ENCODE results near the gene DACT1.

DNA sequence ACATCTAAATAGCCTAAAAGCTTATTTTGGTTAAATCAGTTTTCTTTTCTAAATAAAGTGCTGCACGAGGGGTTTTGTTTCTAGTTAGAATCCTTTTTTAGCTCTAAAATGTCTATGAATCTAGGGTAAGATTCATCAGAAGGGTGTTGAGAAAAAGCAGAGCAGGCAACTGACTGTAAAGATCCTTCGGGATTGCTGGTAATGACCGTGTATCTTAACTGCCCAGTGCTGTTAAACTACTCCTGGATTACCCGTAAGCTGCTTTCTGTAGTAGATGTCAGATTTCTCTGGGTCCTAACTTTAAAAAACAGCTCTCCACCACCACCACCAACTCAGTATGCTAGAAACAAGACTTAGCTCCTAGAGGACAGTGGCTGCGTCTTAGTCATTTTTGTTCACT, 39.2 kb downstream of the DACT1 start:
- TF ChIP-seq, protein P1, sequence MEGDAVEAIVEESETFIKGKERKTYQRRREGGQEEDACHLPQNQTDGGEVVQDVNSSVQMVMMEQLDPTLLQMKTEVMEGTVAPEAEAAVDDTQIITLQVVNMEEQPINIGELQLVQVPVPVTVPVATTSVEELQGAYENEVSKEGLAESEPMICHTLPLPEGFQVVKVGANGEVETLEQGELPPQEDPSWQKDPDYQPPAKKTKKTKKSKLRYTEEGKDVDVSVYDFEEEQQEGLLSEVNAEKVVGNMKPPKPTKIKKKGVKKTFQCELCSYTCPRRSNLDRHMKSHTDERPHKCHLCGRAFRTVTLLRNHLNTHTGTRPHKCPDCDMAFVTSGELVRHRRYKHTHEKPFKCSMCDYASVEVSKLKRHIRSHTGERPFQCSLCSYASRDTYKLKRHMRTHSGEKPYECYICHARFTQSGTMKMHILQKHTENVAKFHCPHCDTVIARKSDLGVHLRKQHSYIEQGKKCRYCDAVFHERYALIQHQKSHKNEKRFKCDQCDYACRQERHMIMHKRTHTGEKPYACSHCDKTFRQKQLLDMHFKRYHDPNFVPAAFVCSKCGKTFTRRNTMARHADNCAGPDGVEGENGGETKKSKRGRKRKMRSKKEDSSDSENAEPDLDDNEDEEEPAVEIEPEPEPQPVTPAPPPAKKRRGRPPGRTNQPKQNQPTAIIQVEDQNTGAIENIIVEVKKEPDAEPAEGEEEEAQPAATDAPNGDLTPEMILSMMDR (conservative IDR thresholded peaks at IDR 0.05 in 1 of 2, IDR thresholded peaks at IDR 0.05 in 1 of 2; ENCODE audit: extremely low read depth in 1 of 2, insufficient read depth in 1 of 2, low read depth in 1 of 2, low read length in 2 of 2), result no peak
- no peak for TF ChIP-seq EZH2 (IDR thresholded peaks at IDR 0.05; ENCODE audit: borderline replicate concordance, low read length)

Data from mammary epithelial cell (primary cell).